ENCODE data around the gene NFILZ. TPM values are rescaled to one million over a fixed set of nuclear protein-coding genes. Genes with fewer than 3 reads are reported as not detected.

Gene NFILZ, protein sequence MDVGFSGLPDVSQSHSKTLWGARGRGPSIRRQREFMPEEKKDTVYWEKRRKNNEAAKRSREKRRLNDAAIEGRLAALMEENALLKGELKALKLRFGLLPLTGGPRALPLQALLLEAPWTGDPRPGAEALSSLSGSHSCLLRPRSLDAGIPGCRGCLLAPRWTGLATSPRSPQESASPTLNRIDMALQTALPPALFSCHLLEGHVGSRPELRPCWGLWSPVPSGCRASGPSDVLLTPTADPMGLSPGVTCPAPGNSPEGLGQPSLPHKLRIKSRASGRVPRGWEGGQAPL
- not detected for polyA plus RNA-seq (2013, experiment 1 of 2; ENCODE audit: insufficient read length)
- not detected for polyA plus RNA-seq (2013, experiment 2 of 2; ENCODE audit: insufficient read length)

GRCh38 chr19:8629996-8630683 is at the start of gene NFILZ:
NFILZ (plus strand) TSS chr19:8630633; CDS start chr19:8676766, 46,133 bp downstream.
- no peak for DNase-seq

DNA sequence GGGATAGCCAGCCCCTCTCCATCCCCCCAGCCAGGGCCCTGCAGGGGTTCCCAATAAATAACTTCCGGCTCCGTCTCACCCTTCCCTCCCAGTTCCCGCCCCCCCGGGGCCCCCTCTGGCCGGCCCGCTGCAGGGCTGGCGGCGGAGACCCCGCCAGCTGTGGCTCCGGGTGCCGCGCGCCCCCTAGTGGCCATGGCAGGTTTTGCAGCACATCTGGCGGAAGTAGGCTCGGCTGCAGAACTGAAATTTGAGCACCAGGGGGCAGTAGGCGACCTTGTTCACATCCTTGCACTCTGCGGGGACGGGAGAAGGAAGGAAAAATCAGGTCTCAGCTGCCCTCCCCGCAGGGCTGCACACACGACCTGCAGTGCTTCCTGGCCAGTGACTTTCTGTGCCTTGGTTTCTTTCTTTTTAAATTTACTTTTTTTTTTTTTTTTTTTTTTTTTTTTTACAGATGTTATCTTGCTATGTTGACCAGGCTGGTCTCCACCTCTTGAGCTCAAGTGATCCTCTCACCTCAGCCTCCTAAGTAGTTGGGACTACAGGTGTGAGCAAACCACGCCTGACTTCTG is 49.6 kb upstream of the NFILZ start:
- DNase-seq, result peak; percentile 75

DNA sequence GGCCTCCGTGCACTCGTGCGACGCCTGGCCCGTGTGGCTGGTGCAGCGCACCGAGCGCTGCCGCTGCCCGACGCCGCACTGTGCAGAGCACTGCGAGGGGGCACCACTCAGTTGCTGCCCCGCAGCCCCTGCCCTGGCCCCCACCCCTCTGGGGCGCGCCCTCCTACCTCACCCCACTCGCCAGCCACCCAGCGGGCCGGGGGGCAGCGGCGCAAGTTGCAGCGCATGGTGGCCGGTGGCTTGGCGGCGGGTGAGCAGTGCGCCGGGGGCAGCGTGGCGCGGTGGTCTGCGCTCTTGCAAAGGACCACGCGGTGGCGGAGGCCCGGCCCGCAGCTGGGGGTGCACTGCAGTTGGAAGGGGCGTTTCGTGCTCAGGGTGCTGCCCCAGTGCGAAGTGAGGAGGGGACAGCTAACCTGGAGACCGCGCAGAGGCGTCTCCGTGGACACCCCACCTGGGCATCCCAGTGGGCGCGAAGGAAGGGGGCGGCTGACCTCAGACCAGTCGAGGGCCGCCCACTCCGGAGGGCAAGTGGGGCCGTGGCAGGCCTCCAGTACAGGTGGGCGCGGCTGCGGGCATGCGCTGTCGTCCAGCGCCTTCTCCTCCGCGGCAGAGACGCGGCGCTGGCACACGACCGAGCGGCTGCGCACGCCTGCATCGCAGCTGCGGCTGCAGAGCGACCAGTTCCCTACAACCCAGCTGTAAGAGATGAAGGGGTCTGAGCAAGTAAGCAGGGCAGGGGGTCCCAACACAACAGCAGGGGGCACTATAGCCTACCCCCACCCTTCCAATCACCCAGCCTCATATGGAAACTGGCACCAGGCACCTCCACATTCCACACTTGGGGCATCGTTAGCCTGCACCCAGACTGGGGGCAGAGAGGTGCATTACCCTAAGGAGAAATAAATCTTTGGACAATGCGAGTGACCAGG is 45.2 kb upstream of the NFILZ start:
- DNase-seq, result no peak

GRCh38 chr19:8585894-8586750 is 44.3 kb upstream of the NFILZ start:
- peak; percentile 47 for DNase-seq

DNA sequence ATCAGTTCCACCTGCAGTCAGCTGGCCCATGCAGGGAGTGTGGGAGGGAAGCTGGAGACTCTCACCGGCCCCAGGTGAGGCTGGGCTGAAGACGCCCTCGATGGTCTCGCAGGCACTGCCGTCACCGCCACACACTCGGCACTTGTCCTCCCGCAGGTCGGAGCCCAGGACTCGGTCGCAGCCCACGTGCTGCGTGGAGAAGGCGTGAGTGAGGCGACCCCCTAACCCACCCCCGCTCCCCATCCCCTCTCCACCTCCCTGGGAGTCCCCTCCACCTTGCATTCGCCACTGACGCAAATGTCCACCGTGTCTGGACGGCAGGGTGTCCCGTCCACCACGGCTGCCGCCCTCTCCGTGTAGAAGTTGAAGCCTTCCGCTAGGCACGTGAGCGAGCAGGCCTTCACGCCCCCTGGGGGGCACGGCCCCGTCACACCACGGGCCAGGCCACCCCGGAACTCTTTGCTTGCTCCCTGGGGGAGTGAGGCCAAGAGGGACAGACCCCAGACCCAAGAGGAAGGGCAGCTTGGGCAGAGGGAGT is 41.2 kb upstream of the NFILZ start:
- no peak for DNase-seq

GRCh38 chr19:8592231-8593009 is 38.0 kb upstream of the NFILZ start:
- peak; percentile 97 for DNase-seq

DNA sequence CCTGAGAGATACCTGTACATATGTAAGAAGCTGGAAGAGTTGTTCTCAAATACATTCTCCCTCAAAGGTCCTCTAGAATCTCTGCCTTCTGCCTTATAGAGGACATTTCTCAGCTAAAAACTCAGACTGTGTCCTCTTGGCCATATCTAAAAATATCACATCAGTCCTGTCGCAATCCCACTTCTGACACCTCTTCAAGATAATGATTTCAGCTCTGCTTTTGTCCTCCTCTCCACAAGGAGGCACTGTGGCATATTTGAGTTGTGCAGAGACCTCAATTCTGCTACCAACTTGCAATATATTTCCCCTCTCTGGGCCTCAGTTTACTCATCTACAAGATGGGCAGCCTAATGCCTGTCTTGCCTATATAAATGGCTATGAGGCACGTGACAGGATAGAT is 36.5 kb upstream of the NFILZ start:
- peak; percentile 25 for DNase-seq

GRCh38 chr19:8595651-8596050 is 34.8 kb upstream of the NFILZ start:
- no peak for DNase-seq

DNA sequence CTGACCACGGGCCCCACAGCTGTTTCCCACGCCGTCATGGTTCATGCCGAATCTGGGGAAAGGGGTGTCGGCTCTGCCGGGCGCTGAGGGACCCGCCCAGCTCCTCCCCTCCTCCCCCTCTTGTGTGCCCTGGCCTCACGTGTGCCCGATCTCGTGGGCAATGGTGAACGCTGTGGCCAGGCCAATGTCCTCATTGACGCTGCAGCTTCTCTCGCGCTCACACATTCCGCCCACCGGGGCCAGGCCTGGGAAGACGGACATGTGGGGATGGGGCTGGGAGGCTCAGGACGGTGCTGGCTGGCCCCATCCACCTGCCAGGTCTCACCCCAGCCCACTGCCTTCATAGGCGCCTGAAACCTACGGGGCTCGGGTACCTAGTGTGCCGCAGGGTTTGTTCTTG is 34.3 kb upstream of the NFILZ start:
- no peak for DNase-seq

GRCh38 chr19:8600064-8600463 is 30.4 kb upstream of the NFILZ start:
- DNase-seq, result no peak

- DNase-seq, result no peak
These were observed 29.6 kb upstream of the NFILZ start for GRCh38 chr19:8600816-8601215.

- no peak for DNase-seq
These were observed 28.6 kb upstream of the NFILZ start for GRCh38 chr19:8601796-8602195.

DNA sequence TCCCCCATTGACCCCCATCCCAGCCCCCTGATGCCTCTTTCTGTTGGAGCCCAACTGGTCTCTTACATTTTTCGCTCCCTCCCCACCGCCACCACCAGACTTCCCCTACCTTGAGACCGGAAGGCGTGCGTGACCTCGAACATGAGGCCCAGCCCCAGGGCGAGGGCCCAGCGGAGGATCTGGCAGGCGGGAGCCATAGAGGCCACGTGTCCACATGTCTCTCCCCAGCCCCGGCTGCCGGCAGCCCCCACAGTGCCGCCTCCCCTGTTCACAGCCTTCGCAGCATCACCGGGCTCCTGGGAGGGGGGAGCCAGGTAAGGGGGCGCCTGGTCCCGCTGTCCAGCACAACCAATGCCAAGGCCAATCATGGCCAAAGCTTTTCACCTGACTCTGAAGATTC is 24.9 kb upstream of the NFILZ start:
- DNase-seq, result no peak

GRCh38 chr19:8607386-8607785 is 23.0 kb upstream of the NFILZ start:
- DNase-seq, result peak; percentile 92

DNA sequence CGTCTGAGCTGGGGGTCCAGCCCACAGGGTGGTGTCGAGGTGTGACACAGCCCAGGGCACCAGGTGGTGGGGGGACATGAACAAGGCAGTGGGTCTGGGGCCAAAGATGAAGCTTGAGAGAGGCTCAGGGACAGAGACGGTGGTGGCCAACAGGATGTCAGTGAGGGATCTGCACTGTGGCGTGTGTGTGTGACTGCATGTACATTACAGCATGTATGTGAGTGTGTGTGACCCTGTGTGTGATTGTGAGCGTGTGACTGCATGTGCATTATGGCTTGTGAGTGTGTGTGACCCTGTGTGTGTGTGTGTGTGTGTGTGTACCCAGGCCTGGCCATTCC is 21.5 kb upstream of the NFILZ start:
- no peak for DNase-seq

- peak; percentile 74 for DNase-seq
These were observed 21.0 kb upstream of the NFILZ start for GRCh38 chr19:8609279-8610040.

- DNase-seq, result peak; percentile 72
These were observed 20.1 kb upstream of the NFILZ start, which contains the start of gene ADAMTS10 for GRCh38 chr19:8610041-8610935. ADAMTS10 (minus strand) TSS chr19:8610715; CDS start chr19:8605710, 5,005 bp downstream.

DNA sequence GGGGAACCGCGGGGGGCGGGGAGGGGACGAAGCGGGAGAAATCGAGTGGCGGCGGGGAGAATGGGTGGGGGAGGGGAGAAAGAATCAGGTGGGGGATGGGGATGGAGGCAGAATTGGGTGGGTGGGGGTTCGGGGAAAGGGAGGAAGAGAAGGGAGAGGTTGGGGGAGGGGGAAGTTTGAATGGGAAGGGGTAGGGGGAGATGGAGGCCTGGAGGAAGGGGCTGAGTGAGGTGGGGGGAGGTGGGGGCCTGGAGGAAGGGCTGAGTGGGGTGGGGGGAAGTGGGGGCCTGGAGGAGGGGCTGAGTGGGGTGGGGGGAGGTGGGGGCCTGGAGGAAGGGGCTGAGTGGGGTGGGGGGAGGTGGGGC is 19.5 kb upstream of the NFILZ start:
- DNase-seq, result no peak
